ENCODE measurements around the gene GKN2.

GKN2 gene, protein sequence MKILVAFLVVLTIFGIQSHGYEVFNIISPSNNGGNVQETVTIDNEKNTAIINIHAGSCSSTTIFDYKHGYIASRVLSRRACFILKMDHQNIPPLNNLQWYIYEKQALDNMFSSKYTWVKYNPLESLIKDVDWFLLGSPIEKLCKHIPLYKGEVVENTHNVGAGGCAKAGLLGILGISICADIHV

DNA sequence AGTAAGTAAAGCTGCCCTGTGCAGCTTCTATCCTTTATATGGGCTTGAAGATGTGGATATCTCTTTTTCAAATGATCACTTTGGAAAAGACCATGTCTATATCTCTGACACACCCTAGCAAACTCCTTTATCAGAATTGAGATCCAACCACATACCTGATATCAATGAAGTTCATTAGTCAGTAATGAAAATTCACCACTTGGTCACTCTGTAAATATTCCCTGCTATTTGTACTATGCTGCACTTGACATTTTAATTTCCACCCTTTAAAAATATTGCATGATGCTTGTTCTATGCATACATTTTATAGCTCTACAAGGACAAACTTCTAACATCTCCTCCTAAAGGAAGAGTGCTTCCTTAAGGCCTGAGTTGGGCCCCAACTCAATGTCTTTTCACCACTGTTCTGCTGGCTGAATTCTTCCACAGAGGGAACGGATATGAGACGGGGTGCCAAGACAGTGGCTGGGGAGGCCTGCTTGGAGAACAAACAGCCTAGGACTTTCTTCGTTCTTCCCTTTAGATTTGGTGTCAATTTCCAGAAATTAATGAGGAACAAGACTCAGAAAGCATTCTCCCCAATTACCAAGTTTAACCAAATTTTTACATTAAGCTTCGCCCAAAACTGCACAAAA, at the start of gene GKN2:
TSS of gene GKN2 (minus strand) at position 7 of the 635 bp plus-strand sequence. CDS start 32 bp downstream, outside the sequence.
- no peak for DNase-seq (ENCODE audit: low read depth)

DNA sequence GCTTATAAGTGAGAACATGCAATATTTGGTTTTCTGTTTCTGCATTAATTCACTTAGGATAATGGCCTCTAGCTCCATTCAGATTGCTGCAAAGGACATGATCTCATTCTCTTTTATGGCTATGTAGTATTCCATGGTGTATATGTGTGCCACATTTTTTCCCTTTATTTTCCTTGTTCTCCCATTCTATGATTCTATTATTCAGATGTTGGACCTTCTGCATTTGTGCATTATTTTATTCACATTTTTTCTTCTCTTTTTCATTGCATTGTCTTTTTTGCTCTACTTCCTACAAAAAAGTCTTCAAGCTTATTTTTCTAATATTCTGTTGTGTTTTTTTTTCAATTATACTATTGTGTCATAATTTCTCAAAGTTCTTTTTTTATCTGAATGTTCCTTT, 49.2 kb upstream of the GKN2 start:
- DNase-seq (ENCODE audit: low read depth) = no peak

DNA sequence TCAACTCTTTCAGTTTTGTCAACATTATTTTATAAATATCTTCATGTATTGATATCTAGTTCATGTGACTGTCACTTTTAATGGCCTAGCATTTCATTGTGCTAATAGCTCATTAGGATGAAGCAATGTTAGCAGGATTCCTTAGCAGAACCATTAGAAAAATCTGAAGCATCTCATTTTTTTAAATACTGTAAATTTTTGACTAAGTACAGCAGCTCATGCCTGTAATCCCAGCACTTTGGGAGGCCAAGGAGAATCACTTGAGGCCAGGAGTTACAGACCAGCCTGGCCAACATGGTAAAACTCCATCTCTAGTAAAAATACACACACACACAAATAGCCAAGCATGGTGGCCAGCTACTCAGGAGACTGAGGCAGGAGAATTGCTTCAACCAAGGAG, 44.7 kb upstream of the GKN2 start:
- DNase-seq (ENCODE audit: low read depth) = no peak

DNA sequence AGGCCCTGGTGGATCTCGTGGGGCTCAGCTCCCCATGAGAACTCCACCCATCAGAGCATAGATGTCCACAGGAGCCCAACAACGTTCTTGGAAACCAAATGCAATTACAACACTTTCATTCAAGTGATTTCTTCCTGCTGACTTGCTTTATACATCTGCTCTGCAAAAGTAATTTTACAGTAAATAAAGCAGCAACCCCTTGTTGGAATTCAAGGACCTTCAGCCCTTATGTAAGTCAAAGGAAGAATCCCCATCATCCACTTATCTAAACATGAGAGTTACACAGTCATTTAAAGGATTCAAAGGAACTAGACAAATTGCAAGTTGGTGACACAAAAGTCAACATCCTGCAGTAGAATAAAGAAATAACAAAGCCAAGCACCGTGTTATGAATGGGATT, 43.2 kb upstream of the GKN2 start:
- DNase-seq (ENCODE audit: low read depth) = no peak

DNA sequence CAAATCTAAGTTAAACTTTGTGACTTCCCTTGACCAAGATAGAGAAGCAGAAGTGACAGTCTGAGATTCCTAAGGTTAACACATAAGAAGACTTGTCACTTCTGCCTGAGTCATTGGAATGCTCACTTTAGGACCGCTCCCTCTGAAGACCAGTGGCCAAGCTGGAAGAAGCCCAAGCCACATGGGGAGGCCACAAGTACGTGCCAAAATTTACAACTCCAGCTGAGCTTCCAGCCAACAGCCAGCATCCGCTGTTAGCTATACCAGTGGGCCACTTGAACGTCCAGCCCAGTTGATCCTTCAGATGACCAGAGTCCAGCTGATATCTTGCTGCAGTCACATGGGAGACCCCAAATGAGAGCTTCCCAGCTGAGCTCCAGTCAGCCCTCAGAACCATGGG, 42.2 kb upstream of the GKN2 start:
- peak; percentile 91 for DNase-seq (ENCODE audit: low read depth)

DNA sequence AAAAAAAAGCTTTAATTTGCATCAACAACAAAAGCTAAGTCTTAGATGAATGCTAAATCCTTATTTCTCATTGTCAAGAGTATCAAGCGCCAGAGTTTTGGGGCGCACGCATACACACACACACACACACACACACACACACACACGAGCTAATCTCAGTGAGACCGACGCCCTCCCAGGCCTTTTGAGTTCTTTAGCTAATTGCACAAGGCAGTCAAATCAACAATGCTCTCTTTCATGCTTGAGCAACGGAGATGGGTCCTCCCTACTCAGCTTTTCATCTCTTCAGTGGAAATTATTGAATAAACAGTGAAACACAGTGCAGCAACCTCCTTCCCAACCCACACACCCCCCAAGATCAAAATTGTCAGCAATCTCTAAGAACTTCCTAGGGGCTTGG, 41.0 kb upstream of the GKN2 start:
- no peak for DNase-seq (ENCODE audit: low read depth)

DNA sequence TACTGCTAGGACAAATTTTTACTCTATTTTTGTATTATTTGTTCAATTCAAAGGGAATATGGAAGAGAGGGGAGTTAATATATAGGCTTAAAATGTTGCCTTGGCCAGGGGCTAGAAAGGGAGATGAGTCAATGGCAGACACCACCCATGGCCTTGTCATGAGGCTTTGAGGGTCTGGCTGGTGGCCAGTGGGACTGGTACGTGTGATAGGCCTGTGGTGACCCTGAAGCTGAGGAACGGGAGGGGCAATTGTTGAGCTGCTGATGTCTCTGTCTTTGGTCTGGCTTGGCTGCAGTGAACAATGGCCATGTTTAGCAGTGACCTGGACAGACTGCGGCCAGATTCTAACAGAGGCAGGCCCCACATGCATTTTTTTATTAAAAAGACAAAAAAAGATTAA, 40.2 kb upstream of the GKN2 start:
- no peak for DNase-seq (ENCODE audit: low read depth)

DNA sequence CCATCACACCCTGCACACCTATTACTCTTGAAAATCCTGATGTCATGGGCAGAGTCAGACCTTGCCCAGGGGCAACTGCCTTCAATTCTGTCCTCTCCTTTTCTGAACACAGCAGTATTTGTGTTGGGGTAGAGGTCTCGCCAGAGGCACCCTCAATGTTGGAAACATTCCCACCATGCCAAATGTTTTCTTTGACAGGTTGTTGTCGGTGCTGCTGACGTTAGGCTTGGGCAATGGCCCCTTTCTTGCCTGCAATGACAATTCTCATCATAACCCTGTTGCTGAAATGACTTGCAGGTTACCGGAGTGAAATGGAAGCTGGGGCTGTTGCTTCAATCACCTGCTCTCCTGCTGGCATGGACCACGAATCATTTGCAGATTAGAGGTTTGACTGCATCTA, 39.6 kb upstream of the GKN2 start:
- no peak for DNase-seq (ENCODE audit: low read depth)

DNA sequence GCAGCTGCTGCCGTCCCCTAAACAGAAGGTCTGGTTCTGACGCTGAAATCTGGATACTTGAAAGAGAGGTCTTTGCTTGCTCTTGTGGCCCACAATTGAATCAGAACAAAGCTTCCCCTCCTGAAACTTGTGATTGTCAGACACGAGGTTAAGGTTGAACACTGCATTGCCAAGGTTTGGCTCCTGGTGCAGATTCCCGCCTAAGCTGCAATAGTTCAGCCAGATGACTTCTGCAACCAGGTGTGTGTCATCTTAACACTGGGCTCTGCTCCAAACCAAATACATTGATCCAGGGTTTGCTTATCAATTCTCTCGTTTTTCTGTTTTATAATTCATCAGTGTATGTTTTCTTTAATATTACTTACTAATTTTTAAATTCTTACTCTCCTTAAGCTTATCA, 36.3 kb upstream of the GKN2 start:
- no peak for DNase-seq (ENCODE audit: low read depth)

DNA sequence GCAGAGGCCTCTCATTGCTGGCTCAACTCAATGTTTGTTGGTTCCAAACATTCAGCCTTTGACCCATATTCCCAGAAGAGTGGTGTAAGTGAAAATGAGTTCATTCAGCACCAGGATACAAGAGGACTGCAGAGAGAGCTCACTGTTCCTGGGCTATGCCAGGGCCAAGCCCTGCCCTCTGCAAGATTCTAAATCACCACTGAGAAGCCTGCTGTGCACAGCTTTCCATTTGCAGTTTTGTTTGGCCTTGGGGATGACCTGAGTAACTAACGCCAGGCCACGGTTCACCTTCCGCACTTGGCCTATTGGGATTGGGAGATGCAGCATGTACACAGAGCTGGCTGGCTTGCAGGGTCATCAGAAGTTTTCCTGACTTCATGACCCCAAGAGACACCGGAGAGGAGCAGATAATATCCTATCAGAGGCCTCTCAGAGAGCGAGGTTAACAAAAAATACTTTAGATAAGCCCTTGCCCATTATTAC, 34.4 kb upstream of the GKN2 start:
- DNase-seq (ENCODE audit: low read depth) = no peak

DNA sequence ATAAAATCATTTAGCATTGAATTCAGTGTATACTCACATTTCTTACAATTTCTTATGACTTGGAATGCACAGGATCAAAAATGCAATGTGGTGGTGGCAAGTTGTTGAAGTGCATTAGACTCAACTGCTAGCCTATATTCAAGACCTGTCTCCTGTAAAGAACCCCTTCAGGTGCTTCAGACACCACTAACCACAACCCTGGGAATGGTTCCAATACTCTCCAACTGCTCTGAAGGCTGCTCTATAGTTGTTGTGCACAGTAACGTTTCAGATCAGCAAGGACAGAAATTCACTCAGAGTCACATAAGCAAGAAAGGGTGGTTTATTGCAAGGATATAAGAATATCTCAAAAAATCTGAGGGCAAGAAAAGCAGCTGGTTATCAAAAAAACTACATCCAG, 28.3 kb upstream of the GKN2 start:
- DNase-seq (ENCODE audit: low read depth) = no peak

DNA sequence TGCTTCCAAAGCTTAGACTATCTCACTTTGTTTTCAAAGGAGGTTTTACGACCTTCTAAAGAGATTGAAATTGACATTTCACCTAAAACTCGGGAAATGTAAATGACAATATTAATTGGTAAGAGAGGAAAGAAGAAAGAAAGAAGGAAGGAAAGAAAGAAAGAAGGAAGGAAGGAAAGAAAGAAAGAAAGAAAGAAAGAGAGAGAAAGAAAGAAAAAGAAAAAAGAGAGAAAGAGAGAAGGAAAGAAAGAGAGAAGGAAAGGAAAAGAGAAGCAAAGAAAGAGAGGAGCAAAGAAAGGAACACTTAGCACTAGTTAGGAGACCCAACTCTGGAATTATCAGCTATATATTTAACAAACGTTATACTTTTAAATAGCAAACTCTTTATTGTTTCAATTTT, 25.4 kb upstream of the GKN2 start:
- no peak for DNase-seq (ENCODE audit: low read depth)

DNA sequence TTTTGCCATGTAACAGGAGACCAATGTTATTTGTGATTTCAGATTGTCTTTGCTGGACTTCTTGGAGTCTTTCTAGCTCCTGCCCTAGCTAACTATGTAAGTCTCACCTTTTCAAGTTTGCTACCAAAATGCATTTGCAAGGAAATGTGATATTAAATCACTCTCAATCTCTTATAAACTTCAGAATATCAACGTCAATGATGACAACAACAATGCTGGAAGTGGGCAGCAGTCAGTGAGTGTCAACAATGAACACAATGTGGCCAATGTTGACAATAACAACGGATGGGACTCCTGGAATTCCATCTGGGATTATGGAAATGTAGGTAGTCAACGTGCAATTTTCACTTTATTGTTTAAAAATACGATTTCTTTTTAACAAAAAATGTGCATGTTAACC, 24.8 kb upstream of the GKN2 start:
- no peak for DNase-seq (ENCODE audit: low read depth)

DNA sequence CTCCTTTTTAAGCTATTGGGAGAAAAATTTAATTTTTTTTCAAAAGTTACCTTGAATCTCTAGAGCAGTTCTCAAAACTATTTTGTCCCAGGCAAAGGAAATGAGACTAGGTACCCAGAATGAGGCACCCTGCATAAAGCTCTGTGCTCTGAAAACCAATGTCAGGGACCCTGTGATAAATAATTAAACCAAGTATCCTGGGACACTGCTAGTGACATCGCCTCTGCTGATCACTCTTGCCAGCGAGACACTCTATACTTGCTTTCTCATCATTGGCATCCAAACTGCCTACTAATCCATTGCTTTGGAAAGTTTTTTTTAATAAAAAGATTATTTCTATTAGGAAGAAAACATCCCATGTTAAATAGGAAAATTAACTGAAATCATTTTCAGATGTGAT, 23.2 kb upstream of the GKN2 start:
- DNase-seq (ENCODE audit: low read depth) = no peak

DNA sequence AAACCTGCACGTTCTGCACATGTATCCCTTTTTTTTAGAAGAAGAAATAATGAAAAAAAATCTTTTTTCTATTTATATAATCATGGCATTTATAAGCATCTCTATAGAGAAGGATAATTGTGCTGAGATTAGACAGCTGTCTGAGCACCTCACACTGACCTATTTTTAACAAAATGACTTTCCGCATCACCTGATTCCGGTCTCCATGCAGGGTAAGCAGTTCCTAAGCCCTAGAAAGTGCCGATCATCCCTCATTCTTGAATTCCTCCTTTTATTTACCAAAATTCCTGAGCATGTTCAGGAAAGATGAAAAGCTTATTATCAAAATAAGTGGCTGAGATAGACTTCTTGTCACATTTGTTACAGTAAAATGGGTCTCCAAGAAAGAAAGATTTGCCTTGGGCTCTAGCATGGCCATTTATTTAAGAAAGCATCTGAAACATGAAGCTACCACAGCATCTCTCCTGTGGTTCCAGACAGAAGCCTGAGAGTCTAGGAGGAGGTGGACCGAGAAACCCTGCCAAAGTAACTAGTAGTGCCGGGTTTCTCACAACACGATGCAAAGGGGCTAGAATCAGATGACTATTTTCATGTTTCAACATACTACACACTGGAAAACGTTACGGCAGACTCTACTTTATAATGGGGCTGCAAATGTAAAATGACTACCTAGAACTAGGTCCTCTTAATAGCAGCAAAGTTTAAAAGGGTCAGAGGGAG, 22.4 kb upstream of the GKN2 start:
- no peak for DNase-seq (ENCODE audit: low read depth)

DNA sequence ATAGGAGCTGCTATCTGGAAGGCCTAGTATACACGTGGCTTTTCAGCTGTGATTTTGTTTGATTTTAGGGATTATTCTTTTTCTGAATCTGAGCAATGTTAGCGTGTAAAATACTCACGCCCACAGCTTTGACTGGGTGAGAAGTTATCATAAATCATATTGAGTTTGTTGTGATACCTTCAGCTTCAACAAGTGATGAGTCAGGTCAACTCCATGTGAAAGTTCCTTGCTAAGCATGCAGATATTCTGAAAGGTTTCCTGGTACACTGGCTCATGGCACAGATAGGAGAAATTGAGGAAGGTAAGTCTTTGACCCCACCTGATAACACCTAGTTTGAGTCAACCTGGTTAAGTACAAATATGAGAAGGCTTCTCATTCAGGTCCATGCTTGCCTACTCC, 21.6 kb upstream of the GKN2 start, which contains the start of gene GKN1:
TSS of gene GKN1 (plus strand) at position 386 of the 400 bp plus-strand sequence. CDS start 42 bp downstream, outside the sequence.
- no peak for DNase-seq (ENCODE audit: low read depth)

DNA sequence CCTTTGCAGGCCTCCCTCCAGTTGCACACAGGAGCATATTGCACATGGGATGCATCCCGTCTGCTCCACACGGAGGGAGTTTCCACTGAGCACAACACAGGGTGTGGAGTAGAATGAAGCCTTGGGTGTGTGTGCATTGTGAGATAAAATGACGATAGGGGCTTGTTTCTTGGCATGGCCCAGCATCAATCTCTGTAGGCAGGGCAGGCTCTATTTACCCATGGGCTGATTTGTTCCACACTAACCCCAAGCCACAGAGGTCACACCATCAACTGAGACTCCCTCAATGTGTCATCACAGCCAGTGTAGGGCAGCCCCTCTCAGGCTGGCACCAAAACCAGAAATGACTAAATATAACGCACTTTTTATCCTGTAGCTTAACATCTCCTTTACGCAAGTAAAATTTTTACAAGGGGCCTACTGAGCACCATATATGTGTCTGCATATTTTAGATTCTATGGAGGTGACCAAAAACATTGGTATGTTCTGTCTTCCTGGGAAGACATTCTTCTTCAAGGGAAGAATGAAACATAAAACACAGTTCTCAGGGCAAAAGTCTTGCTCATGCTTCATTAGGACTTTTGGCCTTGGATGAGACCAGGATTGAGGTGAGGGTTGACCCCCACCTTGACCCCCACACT, 19.0 kb upstream of the GKN2 start:
- peak; percentile 86 for DNase-seq (ENCODE audit: low read depth)

DNA sequence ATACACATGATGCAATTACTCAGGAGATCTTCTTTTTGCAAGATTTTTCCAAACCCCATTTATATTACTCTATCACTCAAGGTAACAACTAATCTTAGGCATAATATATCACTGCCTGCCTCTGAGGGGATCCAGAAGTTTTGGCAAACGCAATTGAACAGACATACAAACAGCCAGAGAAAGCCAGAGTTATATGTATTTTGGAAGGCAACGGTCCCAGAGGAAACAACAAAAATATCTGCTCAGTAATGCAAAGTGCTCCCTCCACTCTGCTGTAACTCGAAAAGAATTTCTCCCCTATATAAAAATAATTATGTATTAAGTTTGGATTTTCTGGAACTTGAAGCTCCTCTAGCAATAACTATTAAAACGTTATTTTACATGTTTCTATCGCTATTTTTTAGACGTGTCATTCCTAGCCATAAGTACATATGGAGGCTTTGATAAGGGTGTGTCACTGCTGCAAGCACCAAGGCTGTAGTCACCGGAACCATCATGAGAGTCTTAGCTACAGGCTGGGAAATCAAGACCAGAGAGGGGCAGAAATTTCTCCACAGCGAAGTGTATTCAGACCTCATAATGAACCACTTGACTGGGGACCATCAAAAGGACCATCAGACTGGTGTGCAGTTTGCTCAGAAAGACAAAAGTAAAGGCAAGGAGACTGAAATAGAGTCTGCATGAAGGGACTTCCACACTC, 18.0 kb upstream of the GKN2 start:
- no peak for DNase-seq (ENCODE audit: low read depth)

DNA sequence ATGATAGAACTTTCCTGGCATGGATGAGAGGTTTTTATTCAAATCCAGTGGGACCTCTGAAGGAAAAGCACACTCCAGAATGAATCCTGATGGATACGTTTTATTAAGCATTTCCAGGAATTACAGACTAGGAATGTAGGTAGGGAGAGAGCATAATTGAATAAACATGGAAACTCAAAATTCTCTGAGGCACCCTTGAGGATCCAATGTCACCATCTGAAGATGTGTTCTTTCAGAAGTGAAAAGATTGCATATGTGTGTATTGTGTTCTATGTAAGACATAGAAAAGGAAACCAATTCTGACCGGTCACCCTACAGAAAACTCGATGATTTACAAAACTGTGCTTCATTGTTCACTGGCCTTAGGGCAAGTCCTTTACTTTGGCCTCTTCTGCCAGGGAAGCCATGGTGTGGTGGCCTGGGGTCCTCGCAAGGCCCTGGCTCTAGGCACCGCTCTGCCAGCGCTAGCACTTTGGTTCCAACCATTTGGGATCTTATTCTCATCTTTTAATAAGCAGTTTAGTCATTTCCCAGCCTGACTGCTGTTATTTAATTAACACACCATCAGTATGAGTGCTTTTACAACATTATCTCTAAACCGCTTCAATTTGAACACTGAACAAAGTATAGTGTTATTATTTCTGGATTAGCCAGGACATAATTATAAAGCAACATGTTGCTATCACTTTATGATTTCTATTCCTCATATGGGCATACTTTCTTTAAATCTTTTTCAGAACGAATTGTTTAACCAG, 17.2 kb upstream of the GKN2 start:
- no peak for DNase-seq (ENCODE audit: low read depth)

DNA sequence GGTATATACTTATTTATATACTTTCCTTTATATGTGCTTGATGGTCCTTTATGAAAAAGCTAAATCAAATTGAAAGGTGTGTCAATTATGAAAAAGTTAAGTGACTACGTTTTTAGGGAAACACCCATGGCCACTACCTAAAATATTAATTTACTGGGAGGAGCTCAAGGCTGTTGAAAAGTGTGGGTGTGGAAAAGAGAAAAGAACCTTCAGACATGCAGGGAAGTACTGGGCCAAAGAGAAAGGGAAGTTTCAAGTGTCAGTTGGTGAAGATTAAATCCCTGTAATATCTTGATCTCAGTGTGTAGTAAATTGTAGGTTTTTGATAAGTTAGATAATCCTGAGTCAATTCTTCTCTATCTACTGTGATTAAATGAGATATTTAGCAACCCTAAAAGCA, 15.5 kb upstream of the GKN2 start:
- no peak for DNase-seq (ENCODE audit: low read depth)

DNA sequence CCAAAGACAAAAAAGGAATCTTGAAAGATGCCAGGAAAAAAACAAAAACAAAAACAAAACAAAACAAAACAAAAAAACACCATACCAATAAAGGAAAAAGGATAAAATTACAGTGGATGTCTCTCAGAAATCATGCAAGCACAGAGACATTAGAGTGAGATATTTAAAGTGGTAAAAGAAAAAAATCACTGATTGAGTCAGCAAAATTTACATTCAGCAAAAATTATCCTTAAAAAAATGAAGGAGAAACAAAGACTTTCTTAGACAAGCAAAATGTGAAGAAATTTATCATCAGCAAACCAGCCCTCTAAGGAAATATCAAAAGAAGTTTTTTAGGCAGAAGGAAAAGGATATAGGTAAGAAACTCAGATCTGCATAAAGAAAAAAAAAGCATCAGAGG, 11.6 kb upstream of the GKN2 start:
- DNase-seq (ENCODE audit: low read depth) = no peak

DNA sequence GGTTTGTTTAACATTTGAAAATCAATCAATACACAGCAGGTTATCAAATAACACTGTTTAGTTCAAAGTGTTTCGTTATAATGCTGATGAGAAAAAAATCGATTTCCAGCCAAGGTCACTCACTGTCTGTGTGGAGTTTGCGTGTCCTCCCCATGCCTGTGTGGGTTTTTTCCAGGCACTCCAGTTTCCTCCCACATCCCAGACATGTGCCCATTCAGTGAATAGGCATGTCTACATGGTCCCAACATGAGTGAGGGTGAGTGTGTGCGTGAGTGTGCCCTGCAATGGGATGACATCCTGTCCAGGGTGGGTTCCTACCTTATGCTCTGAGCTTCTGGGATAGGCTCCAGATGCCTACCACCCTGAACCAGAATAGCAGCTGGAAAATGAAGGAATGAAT, 8.7 kb upstream of the GKN2 start:
- no peak for DNase-seq (ENCODE audit: low read depth)
